Measurements from ENCODE around the gene SLC35A3.

DNA sequence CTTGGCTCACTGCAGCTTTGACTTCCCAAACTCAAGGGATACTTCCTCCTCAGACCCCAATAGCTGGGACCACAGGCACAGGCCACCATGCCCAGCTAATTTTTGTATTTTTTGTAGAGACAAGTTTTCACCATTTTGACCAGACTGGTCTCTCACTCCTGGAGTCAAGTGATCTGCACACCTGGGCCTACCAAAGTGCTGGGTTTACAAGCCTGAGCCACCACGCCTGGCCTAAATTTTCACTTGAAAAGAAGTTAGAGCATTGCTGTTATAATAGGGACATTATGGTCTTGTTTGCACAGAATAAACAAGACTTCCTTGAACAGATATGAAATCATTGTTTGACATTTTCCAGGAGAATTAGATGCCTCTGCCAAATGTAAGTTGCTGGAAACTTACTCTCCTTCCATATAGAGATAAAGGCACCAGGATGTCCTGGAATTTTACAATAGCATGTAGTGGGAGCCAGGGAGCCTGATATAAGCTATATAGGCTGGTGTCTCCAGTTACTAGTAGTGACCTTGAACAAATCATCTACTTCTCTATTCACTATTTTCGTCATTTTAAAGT is 16.9 kb downstream of the SLC35A3 start:
- TF ChIP-seq, protein P1, sequence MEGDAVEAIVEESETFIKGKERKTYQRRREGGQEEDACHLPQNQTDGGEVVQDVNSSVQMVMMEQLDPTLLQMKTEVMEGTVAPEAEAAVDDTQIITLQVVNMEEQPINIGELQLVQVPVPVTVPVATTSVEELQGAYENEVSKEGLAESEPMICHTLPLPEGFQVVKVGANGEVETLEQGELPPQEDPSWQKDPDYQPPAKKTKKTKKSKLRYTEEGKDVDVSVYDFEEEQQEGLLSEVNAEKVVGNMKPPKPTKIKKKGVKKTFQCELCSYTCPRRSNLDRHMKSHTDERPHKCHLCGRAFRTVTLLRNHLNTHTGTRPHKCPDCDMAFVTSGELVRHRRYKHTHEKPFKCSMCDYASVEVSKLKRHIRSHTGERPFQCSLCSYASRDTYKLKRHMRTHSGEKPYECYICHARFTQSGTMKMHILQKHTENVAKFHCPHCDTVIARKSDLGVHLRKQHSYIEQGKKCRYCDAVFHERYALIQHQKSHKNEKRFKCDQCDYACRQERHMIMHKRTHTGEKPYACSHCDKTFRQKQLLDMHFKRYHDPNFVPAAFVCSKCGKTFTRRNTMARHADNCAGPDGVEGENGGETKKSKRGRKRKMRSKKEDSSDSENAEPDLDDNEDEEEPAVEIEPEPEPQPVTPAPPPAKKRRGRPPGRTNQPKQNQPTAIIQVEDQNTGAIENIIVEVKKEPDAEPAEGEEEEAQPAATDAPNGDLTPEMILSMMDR (IDR thresholded peaks at IDR 0.05), result no peak
- TF ChIP-seq POLR2A (IDR thresholded peaks at IDR 0.05), result no peak

All from thyroid gland (tissue), 4 donors.